ENCODE results near the gene SUPT6H. TPM values are rescaled to one million over a fixed set of nuclear protein-coding genes. Genes with fewer than 3 reads are reported as not detected.

The SUPT6H gene
- total RNA-seq, 1 donor from 2014 or later = 29.9 TPM

- peaks cover 3% of the 10 kb centered on the region for H3K27me3 Mint-ChIP-seq (ENCODE audit: insufficient read depth, low read depth)
- Histone ChIP-seq H3K79me2 (ENCODE audit: low read depth) (no peaks in the 10 kb centered on the region), H3K9me3 (ENCODE audit: low read depth) (no peaks in the 10 kb centered on the region), H3K4me3 (no peak overlapping the region), H2AFZ (replicated peaks) (no peak overlapping the region), H3F3A (ENCODE audit: low read depth) (no peaks in the 10 kb centered on the region), H3K27me3 (no peaks in the 10 kb centered on the region), H3K27ac (no peak overlapping the region), H3K36me3 (peaks cover 9% of the 10 kb centered on the region), H3K9ac (no peak overlapping the region), H3K4me2 (no peak overlapping the region), H3K4me1 (no peaks in the 10 kb centered on the region), H4K20me1 (ENCODE audit: low read depth) (peaks cover 13% of the 10 kb centered on the region)
- H3K27ac Mint-ChIP-seq = no peak overlapping the region
- H3K4me3 Mint-ChIP-seq = no peak overlapping the region
- no peaks in the 10 kb centered on the region for H3K9me3 Mint-ChIP-seq
- no peak for DNase-seq (ENCODE audit: low spot score)
- no peak for TF ChIP-seq CTCF (IDR thresholded peaks at IDR 0.05)
- no peak for TF ChIP-seq EZH2phosphoT487 (IDR thresholded peaks at IDR 0.05)
- no peak for TF ChIP-seq EZH2 (IDR thresholded peaks at IDR 0.05)
- peaks cover 34% of the 10 kb centered on the region for H3K36me3 Mint-ChIP-seq
- H3K4me1 Mint-ChIP-seq = no peaks in the 10 kb centered on the region
These were observed 38.3 kb upstream of the SUPT6H start for GRCh38 chr17:28623696-28624095.

- Histone ChIP-seq H3K4me1 (no peaks in the 10 kb centered on the region), H3K27me3 (no peaks in the 10 kb centered on the region), H2AFZ (replicated peaks) (no peak overlapping the region), H3K4me2 (no peak overlapping the region), H3F3A (ENCODE audit: low read depth) (no peaks in the 10 kb centered on the region), H4K20me1 (ENCODE audit: low read depth) (peaks cover 13% of the 10 kb centered on the region), H3K36me3 (peaks cover 8% of the 10 kb centered on the region), H3K27ac (no peak overlapping the region), H3K4me3 (no peak overlapping the region), H3K9ac (no peak overlapping the region), H3K79me2 (ENCODE audit: low read depth) (no peaks in the 10 kb centered on the region), H3K9me3 (ENCODE audit: low read depth) (no peaks in the 10 kb centered on the region)
- TF ChIP-seq EZH2 (IDR thresholded peaks at IDR 0.05) (no peak), CTCF (IDR thresholded peaks at IDR 0.05) (no peak), EZH2phosphoT487 (IDR thresholded peaks at IDR 0.05) (no peak)
- Mint-ChIP-seq H3K9me3 (no peaks in the 10 kb centered on the region), H3K4me1 (no peaks in the 10 kb centered on the region), H3K27ac (no peak overlapping the region), H3K36me3 (peaks cover 32% of the 10 kb centered on the region), H3K4me3 (no peak overlapping the region), H3K27me3 (ENCODE audit: insufficient read depth, low read depth) (peaks cover 3% of the 10 kb centered on the region)
- no peak for DNase-seq (ENCODE audit: low spot score)
These were observed 37.9 kb upstream of the SUPT6H start for GRCh38 chr17:28624148-28624547.

GRCh38 chr17:28626818-28627217 lies 35.2 kb upstream of the SUPT6H start:
- no peak for DNase-seq (ENCODE audit: low spot score)
- Histone ChIP-seq H3K4me2 (no peak overlapping the region), H4K20me1 (ENCODE audit: low read depth) (peaks cover 13% of the 10 kb centered on the region), H3K36me3 (peaks cover 13% of the 10 kb centered on the region), H3K27me3 (no peaks in the 10 kb centered on the region), H3K79me2 (ENCODE audit: low read depth) (no peaks in the 10 kb centered on the region), H2AFZ (replicated peaks) (no peak overlapping the region), H3K9ac (no peak overlapping the region), H3K27ac (no peak overlapping the region), H3F3A (ENCODE audit: low read depth) (no peaks in the 10 kb centered on the region), H3K4me1 (no peaks in the 10 kb centered on the region), H3K4me3 (no peak overlapping the region), H3K9me3 (ENCODE audit: low read depth) (no peaks in the 10 kb centered on the region)
- no peaks in the 10 kb centered on the region for H3K4me1 Mint-ChIP-seq
- H3K4me3 Mint-ChIP-seq = no peak overlapping the region
- TF ChIP-seq EZH2phosphoT487 (IDR thresholded peaks at IDR 0.05) (no peak), CTCF (IDR thresholded peaks at IDR 0.05) (no peak), EZH2 (IDR thresholded peaks at IDR 0.05) (no peak)
- H3K27ac Mint-ChIP-seq = no peak overlapping the region
- H3K27me3 Mint-ChIP-seq (ENCODE audit: insufficient read depth, low read depth) = no peaks in the 10 kb centered on the region
- H3K9me3 Mint-ChIP-seq = no peaks in the 10 kb centered on the region
- peaks cover 29% of the 10 kb centered on the region for H3K36me3 Mint-ChIP-seq

Data from neural progenitor cell (in vitro differentiated cells).